GM12878 (cell line): Measurements from ENCODE around the gene C2orf66.

Source experiments
- ESRRA ChIP-seq: IDR thresholded peaks from 2 replicates; pipeline ENCODE4 v1.6.1; 2012; ENCODE audit warnings: mild to moderate bottlenecking, low read length, improper control_type of control experiment
- NFIC ChIP-seq: IDR thresholded peaks from 2 replicates; pipeline ENCODE4 v1.6.1; 2012; ENCODE audit warnings: low read depth, mild to moderate bottlenecking, inconsistent platforms, low read length, moderate library complexity
- POLR2AphosphoS2 ChIP-seq: IDR thresholded peaks from 2 replicates; pipeline ENCODE4 v1.6.1; 2011; ENCODE audit warnings: low read depth, mild to moderate bottlenecking, low read length, improper control_type of control experiment, moderate library complexity
- SRF ChIP-seq, 2 experiments: IDR thresholded peaks; 2 replicates each; pipeline ENCODE4 v1.6.1; 2011; ENCODE audit warnings: low read depth in 2 of 2, low read length in 2 of 2, mild to moderate bottlenecking in 1 of 2, moderate library complexity in 1 of 2

DNA sequence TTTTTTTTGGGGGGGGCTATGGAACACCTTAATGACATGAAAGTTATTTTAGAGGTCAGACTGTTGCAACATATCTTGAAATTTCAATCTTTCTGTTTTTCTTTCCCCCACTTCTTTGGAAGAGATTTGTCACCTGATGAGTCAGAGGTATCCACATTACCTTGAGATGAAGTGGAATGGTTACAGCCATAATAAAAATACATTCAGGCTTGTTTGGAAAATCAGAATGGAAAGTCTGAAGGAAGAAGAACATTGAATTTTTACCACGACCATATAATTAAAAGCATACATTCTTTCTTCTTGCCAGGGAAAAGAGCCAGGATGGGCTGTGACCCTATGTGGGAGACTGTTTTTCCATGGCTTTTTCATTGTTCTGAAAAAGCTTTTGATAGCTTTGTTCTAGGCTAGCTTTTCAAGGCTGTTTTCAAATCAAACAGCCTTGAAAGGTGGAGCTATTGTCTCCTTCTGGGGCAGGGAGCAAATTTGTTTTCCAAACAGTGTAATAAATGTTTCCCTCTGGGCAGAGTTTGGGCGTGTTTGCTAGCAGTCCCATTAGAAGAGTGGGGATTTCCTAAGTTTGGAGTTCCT lies 7.4 kb downstream of the C2orf66 start:
- no peak for TF ChIP-seq SRF (IDR thresholded peaks at IDR 0.05; ENCODE audit: low read depth in 2 of 2, low read length in 2 of 2)
- TF ChIP-seq POLR2AphosphoS2: no peak
- TF ChIP-seq NFIC: no peak
- no peak for TF ChIP-seq ESRRA
